Ovary (tissue), 9 donors: ENCODE measurements around the gene ZC3H7A. TPM values are rescaled to one million over a fixed set of nuclear protein-coding genes. Genes with fewer than 3 reads are reported as not detected.
A peak's percentile ranks its signal among the peaks of the same experiment; 100 is the strongest.

Experiments
- DNase-seq, 5 donors: peaks; one replicate each; pipeline ENCODE4 v3.0.0-alpha.2; 2019 to 2020
- H3K27ac ChIP-seq, 2 donors: fragments of 200-600 bp; one replicate each; pipeline versions ENCODE4 v1.5.1 to v1.8.0; 2019 to 2022
- H3K27me3 ChIP-seq: fragments of 200-600 bp; one replicate; pipeline ENCODE4 v1.8.0; 2022
- H3K36me3 ChIP-seq: fragments of 200-600 bp; sonication (generic); one replicate; pipeline ENCODE4 v1.5.1; 2019
- H3K4me1 ChIP-seq: one replicate; pipeline ENCODE4 v1.8.1; 2013; ENCODE audit warnings: mild to moderate bottlenecking, moderate library complexity; ENCODE audit not compliant: insufficient read depth
- H3K4me3 ChIP-seq: fragments of 200-600 bp; sonication (generic); one replicate; pipeline ENCODE4 v1.5.1; 2017
- H3K9me3 ChIP-seq, 2 donors: fragments of 200-600 bp in 1 of 2; sonication (generic) in 1 of 2; one replicate each; pipeline versions ENCODE4 v1.5.1 to v1.8.1; 2013 to 2019; ENCODE audit warnings: mild to moderate bottlenecking in 1 of 2, moderate library complexity in 1 of 2
- EP300 ChIP-seq: sonication (generic); formaldehyde crosslinking; IDR thresholded peaks from one replicate; pipeline ENCODE4 v1.6.1; 2017; ENCODE audit warnings: antibody characterized with exemption
- POLR2A ChIP-seq: fragments of 450-650 bp; IDR thresholded peaks from one replicate; pipeline ENCODE4 v1.6.1; 2017; ENCODE audit warnings: antibody characterized with exemption, mild to moderate bottlenecking, moderate library complexity
- WGBS, 3 donors: extraction: QIAGEN DNeasy Blood & Tissue Kit in 1 of 3; methylation state at CpG; one replicate each; pipeline versions ENCODE4 v1.1.5 to v1.1.7; 2013 to 2017; 5-methylcytosine and 5-hydroxymethylcytosine counted together
- intact Hi-C, 4 donors: fragments of 100-400 bp; cut with DNase I; formaldehyde crosslinking; loops; one replicate each; pipeline versions ENCODE4 v1.11.0 to v1.15.1; 2022 to 2023
- polyA plus RNA-seq, 2 donors: library from polyadenylated mRNA; stranded (reverse); fragments of 200-250 nt in 1 of 2; fragments of 350-450 nt in 1 of 2; fragmentation: Illumina TruSeq in 1 of 2; extraction: RNeasy Lipid Tissue Mini Kit (QIAGEN cat#74804) in 1 of 2; gene quantifications; one replicate each; pipeline ENCODE4 v1.2.3, GENCODE V29; 2013 to 2014
- total RNA-seq, 7 donors: library from RNA; depleted of rRNA in 2 of 7; stranded (reverse); fragments of >200 nt in 2 of 7; fragmentation: NEBNext Ultra II Directional in 3 of 7; extraction: Animal tissue kit (Norgen Biotek cat#: 25700) in 3 of 7; gene quantifications; one replicate each; pipeline versions ENCODE4 v1.1.0 to v1.2.4, GENCODE V29; 2016 to 2023
- TF ChIP-seq, protein P1 (sequence below), 3 donors: fragments of 450-650 bp in 2 of 3; fragments of 200-600 bp in 1 of 3; IDR thresholded peaks; one replicate each; pipeline versions ENCODE4 v1.5.1 to v1.8.0; 2016 to 2022; ENCODE audit warnings: antibody characterized with exemption in 3 of 3, mild to moderate bottlenecking in 1 of 3
- donor health status: DM: no; HTN: no; CAD: no; lungs with moderate emphysema.
- donor health status: DM: no; HTN: no; CAD: no.
- donor health status: Bipolar disorder and iron deficiency.
- donor health status: DM: yes; HTN: yes; CAD: no.
- donor health status: DM: no; HTN: no; CAD: no.
- donor health status: DM: yes; HTN: yes; CAD: no.

The ZC3H7A gene
- total and polyA plus RNA-seq, 9 donors, result 34.9 to 60.9 (median 50.7) TPM

DNA sequence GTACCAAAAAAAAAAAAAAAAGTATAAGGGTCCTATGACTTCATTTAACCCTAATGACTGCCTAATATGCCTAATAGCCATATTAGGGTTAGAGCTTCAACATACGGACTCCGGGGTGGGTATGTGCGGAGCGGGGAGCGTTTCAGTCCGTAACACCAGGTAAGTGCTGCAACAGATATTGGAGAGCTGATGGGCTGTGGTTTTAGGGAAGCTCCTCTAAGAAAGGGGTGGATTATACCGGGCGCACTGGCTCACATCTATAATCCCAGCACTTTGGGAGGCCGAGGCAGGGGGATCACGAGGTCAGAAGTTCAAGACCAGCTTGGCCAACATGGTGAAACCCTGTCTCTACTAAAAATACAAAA lies 1.9 kb upstream of the ZC3H7A start:
- 94 to 96% (median 96%) methylated on average over 10 of the region's 10 CpGs for WGBS, 3 donors
- no peaks in the 10 kb centered on the region for H3K27me3 ChIP-seq
- no peak for TF ChIP-seq EP300
- TF ChIP-seq, protein P1, sequence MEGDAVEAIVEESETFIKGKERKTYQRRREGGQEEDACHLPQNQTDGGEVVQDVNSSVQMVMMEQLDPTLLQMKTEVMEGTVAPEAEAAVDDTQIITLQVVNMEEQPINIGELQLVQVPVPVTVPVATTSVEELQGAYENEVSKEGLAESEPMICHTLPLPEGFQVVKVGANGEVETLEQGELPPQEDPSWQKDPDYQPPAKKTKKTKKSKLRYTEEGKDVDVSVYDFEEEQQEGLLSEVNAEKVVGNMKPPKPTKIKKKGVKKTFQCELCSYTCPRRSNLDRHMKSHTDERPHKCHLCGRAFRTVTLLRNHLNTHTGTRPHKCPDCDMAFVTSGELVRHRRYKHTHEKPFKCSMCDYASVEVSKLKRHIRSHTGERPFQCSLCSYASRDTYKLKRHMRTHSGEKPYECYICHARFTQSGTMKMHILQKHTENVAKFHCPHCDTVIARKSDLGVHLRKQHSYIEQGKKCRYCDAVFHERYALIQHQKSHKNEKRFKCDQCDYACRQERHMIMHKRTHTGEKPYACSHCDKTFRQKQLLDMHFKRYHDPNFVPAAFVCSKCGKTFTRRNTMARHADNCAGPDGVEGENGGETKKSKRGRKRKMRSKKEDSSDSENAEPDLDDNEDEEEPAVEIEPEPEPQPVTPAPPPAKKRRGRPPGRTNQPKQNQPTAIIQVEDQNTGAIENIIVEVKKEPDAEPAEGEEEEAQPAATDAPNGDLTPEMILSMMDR (IDR thresholded peaks at IDR 0.05), result no peak
- TF ChIP-seq POLR2A, result no peak
- no peak overlapping the region for H3K4me3 ChIP-seq
- intact Hi-C loops, result loop anchor here in 1 of 4 donors (10.0 kb wide), 1 partner anchor 54 kb away; the partner anchor contains the start of gene TXNDC11
- H3K4me1 ChIP-seq, result peaks cover 11% of the 10 kb centered on the region
- H3K9me3 ChIP-seq, result no peaks in the 10 kb centered on the region
- H3K27ac ChIP-seq, result no peak overlapping the region
- DNase-seq, result no peak
- no peaks in the 10 kb centered on the region for H3K36me3 ChIP-seq

DNA sequence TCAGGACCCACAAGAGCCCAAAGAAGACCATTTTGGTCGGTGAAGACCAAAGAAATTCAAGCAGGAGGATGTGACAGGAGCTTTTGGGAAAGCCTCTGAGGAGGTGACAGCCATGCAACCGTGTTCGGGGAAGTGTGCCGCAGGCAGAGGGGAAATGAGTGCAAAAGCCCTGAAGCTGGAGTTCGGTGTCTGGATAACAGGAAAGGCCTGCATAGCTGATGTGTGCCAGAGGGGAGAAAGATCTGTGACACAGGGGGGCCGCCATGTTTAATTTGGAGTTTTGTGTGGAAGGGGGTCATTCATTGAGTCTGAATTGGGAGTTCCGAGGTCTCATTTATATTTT lies 870 bp upstream of the ZC3H7A start:
- Histone ChIP-seq H3K4me3 (peak overlapping the region; percentile 61), H3K27me3 (no peaks in the 10 kb centered on the region), H3K36me3 (no peaks in the 10 kb centered on the region), H3K9me3 (no peaks in the 10 kb centered on the region), H3K27ac (peak overlapping the region; percentile 93 to 98), H3K4me1 (peaks cover 11% of the 10 kb centered on the region)
- TF ChIP-seq, protein P1 (IDR thresholded peaks at IDR 0.05), result no peak
- TF ChIP-seq EP300, result no peak
- no peak for TF ChIP-seq POLR2A
- DNase-seq, result peak in 2 of 5 donors; percentile 18 to 46
- WGBS, 3 donors, result 2 to 7% (median 4%) methylated on average over 7 of the region's 7 CpGs
- intact Hi-C loops, result loop anchor here in 2 of 4 donors (2.0 to 10.0 kb wide), 2 partner anchors 53 to 55 kb away; partner anchors contain the start of gene TXNDC11 (in 2 of the 2)

DNA sequence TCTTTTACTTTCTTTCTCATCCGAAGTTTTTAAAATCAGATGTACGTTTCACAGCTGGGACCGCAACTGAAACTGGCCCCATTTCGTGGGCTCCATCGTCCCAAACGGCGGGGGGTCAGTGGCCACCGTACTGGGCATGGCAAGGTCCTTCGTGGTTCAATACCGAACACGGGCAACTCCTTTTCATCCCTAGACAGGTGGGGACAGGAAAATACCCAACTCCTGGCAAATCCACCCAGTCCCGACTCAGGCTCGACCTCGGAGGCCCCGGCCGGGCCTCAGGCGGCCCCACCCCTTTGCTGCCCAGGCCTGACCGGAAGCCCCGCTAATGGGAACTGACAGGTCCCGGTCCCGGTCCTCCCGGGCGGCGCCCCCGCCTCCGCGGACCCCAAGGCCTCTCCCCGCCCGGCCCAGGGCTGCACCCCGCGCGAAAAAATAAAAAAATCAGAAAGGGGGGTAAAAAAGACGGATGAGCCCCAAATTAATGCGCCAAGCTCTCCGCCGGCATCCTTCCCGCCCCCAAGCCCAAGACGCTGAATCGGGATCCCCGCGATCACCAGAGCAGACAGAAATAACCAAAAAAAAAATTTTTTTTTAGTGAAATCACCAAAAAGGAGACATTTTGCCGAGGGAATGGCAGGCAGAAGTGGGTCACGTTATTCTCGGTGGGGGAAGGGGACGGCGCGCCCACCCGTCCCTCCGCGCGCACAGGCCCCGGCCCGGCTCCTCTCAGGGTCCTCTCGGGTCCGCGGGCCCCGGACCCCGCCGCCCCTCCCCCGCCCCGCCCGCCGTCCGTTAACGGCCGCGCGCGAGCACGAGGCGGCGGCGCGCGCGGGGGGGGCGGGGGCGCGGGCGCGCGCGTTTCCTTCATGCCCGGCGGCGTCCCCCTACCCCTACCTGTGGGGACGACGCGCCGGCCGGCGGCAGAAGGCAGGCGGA lies 562 bp downstream of the ZC3H7A start:
- WGBS, 3 donors, result 0% methylated on average over 68 to 92 of the region's 93 CpGs
- Histone ChIP-seq H3K9me3 (no peaks in the 10 kb centered on the region), H3K36me3 (no peaks in the 10 kb centered on the region), H3K4me1 (peaks cover 11% of the 10 kb centered on the region), H3K27me3 (no peaks in the 10 kb centered on the region), H3K4me3 (peak overlapping the region; percentile 84), H3K27ac (peak overlapping the region; percentile 63 to 97)
- peak; percentile 66 to 79 (median 74) for DNase-seq
- intact Hi-C loops, result loop anchor here in 2 of 4 donors (2.0 to 10.0 kb wide), 2 partner anchors 52 to 54 kb away; partner anchors contain the start of gene TXNDC11 (in 2 of the 2)
- TF ChIP-seq, protein P1 (IDR thresholded peaks at IDR 0.05), result no peak
- TF ChIP-seq EP300, result no peak
- no peak for TF ChIP-seq POLR2A

DNA sequence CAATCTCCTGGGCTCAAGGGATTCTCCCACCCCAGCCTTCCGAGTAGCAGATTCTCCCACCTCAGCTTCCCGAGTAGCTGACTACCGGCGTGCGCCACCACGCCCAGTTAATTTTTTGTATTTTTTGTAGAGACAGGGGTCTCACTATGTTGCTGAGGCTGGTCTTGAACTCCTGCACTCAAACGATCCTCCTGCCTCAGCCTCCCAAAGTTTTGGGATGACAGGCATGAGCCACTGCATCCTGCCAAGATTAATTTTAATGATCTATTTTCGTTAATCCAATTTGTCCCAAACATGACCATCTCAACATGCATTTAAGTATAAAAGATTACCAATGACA lies 1.2 kb downstream of the ZC3H7A start:
- Histone ChIP-seq H3K36me3 (no peaks in the 10 kb centered on the region), H3K27ac (peak overlapping the region in 1 of 2 donors; percentile 97), H3K27me3 (no peaks in the 10 kb centered on the region), H3K9me3 (no peaks in the 10 kb centered on the region), H3K4me1 (peaks cover 11% of the 10 kb centered on the region), H3K4me3 (peak overlapping the region; percentile 84)
- 41 to 53% (median 43%) methylated on average over 8 of the region's 8 CpGs for WGBS, 3 donors
- TF ChIP-seq POLR2A (no peak), EP300 (no peak)
- TF ChIP-seq, protein P1 (IDR thresholded peaks at IDR 0.05), result no peak
- DNase-seq, result no peak
- intact Hi-C loops, result loop anchor here in 2 of 4 donors (2.0 to 10.0 kb wide), 2 partner anchors 51 to 53 kb away; partner anchors contain the start of gene TXNDC11 (in 2 of the 2)
